Hippocampal formation (tissue), 2 donors: ENCODE measurements around the gene FCN2.
"Not testable (repeated sequence)": the region's sequence is repeated elsewhere in the genome, so short reads cannot be mapped to it uniquely, and the experiment has no call there.

Source experiments
- DNase-seq, 2 donors: peaks; one replicate each; lab custom pipeline; 2025; lab: John Stamatoyannopoulos, UW

Gene FCN2

GRCh38 chr9:134847138-134847537 lies 33.5 kb upstream of the FCN2 start:
- DNase-seq, result no peak

DNA sequence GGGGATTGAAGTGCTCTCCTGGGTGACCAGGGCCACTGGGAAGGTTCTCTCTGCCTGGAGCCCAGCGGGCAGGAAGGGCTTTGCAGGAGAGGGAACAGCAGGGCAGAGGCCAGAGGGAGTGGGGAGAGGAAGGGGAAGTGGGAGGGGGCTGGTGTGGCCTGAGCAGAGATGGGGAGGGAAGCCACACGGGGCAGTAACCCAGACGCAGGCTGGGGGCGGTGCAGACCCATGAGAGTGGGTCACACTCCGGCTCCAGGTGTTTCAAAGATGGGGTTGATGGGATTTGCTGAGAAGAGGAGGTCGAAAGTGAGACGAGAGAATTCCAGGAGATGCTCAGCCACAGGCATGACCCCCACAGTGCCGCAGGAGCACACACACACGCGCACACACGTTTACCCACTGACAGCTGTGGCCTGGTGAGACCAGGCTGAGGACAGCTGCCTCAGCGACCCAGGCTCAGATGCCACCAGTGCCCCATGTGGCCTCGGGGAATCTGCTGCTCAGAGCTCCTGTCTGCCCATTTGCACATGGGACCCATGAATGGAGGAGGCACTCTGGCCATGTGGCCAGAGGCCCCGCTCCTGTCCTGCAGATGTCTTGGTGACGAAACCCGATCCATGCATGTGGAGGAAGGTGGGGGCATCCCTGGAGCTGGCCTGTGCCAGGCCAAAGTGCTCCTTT lies 32.7 kb upstream of the FCN2 start:
- no peak for DNase-seq

DNA sequence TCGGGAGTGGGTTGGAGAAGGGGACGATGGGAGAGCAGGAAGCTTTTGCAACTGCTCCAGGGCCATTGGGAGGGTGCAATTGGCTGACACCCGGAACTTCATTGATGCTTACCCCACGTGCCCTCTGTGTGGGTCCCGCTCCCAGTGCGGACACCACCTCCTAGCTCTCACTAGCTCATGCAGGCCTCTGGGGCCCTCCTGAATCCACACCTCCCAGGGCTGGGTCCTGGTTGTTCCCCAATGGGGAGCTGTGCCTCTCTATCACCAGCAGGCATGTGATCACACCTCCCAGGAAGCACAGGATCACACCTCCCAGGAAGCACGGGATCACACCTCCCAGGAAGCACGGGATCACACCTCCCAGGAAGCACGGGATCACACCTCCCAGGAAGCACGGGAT lies 32.1 kb upstream of the FCN2 start:
- DNase-seq, result no peak

GRCh38 chr9:134850611-134851010 lies 30.0 kb upstream of the FCN2 start:
- DNase-seq, result no peak

GRCh38 chr9:134851020-134851419 lies 29.6 kb upstream of the FCN2 start:
- DNase-seq, result no peak

DNA sequence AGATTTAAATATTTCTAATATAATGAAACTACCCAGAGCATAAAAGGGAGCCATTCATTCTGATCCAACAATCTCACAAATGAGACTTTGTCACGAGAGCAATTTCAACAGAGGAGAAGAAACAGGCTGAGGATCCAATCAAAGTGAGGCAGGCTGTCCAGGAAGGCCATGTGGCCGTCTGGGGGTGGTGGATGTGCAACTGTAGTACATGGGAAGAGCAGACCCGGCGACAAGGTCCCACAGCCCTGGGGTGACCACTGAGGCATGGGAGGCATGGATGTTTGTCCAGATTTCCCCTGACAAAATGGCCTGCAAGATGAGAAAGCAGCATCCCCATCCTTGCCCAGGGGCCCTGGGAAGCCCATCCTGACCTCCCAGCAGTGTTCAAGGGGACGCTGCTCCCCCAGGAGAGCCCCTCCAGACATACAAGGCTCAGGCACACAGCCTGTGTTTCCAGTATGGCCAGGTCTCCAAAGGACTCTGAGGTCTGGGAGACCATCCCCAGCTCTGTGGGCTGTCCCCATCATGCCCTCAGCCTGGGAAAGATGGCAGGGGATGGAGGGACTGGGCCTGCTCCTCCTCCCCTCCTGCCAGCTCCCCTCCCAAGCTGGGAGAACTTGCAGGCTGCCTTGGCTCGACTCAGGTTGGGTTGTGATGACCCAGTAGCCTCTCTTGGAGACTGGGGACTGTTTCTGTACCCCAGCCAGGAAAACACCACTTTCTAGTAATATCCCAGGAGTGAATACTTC lies 27.5 kb upstream of the FCN2 start:
- DNase-seq, result no peak

DNA sequence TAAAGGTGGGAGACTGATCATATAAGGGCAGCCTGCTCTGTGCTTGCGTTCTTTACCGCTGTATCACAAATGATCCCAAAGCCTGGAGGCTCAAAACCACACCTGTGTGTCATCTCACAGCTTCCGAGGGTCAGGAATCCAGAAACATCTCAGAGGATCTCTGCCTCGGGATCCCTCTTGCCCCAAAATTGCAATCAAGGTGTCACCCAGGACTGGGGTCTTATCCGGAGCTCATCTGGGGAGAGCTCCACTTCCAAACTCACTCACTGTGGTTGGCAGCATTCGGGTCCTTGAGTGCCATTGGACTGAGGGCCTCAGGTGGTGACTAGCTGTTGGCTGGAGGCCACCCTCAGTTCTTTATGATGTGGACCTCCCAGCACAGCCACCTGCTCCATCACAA lies 26.7 kb upstream of the FCN2 start:
- DNase-seq, result no peak

DNA sequence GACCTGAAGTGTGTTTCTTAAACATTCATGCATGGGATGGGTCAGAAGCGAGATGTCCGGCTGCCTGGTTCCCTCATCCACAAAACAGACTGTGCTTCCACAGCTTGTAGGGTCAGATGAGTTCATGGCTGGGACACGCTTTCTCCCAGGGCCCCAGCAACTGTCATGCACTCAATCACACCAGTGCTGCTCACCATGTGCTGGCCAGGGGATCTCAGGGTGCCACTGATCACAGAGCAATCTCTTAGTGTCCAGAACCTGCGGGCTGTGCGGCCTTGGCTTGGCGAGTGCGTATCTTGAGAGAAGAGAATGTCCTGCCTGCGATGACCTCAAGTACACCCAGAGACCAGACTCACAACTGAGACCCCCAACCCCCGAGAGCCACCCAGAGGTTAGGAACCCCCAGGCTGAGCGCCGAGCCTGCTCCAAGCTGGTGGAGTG lies 26.0 kb upstream of the FCN2 start:
- DNase-seq, result no peak

DNA sequence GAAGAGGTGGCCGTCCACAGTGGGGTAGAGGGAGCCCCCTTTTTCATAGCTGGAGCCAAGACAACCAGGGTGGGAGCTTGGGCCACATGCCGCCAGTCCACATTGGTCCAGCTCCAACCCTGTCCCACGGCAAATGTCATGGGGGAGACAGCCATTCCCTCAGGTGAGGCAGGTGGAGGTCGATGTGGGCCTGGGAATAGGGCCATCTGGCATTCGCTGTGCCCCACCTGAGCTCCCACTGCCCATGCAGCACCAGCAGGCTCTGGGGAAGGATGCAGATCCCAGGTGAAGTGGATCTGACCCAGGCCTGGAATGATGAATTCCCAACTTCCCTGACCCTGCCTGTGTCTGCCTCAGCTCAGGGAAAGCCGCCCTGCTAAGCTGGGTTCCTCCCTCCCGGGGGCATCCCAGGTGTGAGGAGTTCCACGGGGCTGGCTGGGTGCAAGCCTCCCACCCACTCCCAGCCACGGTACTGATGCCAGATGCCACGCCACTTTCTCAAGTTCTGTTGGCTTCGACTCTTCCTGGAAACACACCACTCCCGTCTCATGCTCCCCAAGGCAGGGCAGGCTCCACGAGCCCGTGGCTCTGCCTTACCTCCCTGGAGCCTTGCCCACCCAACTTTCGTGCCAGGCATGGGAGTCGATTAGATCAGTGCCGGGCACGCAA lies 25.2 kb upstream of the FCN2 start:
- DNase-seq, result no peak

- DNase-seq, result no peak
Observed at GRCh38 chr9:134855900-134856377, 24.7 kb upstream of the FCN2 start.

- not testable (repeated sequence) for DNase-seq
Observed at GRCh38 chr9:134857451-134857850, 23.2 kb upstream of the FCN2 start.

DNA sequence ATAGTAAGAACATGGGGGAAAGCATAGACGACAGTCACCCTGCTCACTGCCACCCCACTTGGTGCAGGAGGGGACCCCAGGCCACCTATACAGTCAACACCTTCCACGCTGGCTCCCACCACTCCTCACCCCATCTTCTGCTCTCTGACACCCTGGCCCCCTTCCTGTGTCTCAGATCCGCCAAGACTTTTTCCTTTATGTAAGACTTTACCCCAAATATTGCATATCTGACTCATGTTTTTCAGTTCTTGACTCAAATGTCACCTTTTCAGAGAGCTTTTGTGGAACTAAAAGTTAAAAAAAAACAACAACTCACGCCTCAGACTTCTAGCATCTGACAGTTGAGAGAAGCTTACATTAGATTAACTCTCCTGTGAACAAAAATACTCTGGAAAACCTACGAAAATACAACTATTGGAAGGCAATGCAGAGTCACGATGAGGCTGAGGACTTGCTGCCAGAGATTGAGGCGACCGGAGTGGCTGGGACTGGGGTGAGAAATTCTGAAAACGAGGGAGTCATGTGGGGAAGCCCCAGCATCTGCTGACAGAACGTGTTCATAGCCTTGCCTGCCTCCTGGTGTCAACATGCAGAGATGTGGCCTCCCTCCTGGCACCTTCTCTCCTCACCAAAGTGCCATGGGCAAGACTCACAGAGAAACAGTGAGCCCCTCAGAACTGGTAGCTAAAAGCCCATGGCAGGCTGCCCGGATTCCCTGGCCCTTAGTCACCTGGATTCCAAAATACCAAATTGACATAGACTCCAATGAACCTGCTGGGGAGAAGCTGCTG lies 22.4 kb upstream of the FCN2 start:
- no peak for DNase-seq

- no peak for DNase-seq
Observed at GRCh38 chr9:134860510-134860909, 20.1 kb upstream of the FCN2 start.

DNA sequence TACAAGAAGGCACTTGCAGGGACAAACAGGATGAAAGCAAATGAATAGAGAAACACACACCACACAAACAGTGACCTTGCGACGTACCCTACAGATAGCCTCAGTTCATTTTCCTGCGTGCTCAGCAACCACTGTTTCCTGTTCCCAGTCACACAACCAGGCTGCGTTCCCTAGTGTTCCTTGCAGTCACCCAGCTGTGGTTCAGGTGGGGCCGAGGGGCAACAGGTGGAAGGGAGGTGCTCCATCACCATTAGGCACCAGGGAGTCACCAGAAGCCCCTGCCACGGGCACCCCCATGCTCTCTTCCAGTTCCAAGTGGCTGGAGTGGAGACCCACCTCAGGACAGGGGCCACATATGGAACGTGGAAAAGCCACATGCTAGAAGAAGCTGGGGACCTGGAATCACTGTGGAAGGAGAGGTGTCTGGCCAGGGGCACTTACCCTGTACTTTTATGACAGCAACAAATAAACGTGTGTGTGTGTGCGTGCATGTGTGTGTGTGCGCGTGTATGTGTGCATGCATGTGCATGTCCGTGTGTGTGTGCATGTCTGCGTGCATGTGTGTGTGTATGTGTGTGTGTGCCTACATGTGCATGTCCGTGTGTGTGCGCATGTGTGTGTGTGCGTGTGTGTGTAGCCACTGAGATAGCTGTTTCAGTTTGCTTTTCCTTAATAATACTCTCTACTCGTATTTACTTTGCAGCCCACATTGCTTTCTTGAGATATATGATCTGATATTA lies 18.8 kb upstream of the FCN2 start:
- no peak for DNase-seq

DNA sequence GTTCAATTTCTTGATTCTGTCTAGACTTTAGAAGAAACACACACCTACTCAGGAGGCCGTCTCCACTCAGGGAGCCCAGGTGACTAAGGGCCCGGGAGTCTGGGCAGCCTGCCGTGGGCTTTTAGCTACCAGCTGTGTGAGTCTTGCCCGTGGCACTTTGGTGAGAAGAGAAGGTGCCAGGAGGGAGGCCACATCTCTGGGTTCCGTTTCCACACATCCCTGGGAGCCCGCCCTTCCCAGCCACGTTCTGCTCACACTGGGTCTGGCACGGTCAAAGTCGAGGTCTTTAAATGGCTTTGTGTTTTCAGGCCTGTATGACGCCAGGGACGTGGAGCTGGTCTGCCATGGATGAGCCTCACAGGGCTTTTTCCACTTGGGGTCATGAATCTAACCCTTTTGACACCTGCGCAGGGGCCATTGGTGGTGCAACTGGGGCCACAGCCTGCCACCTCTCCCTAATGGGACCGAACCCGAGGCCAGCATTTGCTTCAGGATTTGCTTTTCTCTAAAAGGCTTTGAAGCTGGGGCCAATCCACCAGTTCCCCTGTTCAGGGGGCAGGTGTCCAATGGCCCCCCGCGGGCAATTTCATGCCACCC lies 17.2 kb upstream of the FCN2 start:
- no peak for DNase-seq

- no peak for DNase-seq
Observed at GRCh38 chr9:134863941-134864820, 16.4 kb upstream of the FCN2 start.

- no peak for DNase-seq
Observed at GRCh38 chr9:134864821-134865190, 15.8 kb upstream of the FCN2 start.

GRCh38 chr9:134867917-134868750 lies 12.5 kb upstream of the FCN2 start:
- no peak for DNase-seq
